Measurements from ENCODE around the gene ASPM.

Gene ASPM

GRCh38 chr1:197073978-197074377, 72.5 kb downstream of the ASPM start:
- H3K27me3 ChIP-seq (ENCODE audit: control insufficient read depth, insufficient read depth, low read length): no peaks in the 10 kb centered on the region
- H3K4me1 ChIP-seq (ENCODE audit: control insufficient read depth, low read depth, low read length): no peaks in the 10 kb centered on the region
- no peak overlapping the region for H3K9ac ChIP-seq (ENCODE audit: low read length)
- H3K27ac ChIP-seq (ENCODE audit: low read length): no peak overlapping the region
- no peaks in the 10 kb centered on the region for H3K36me3 ChIP-seq (ENCODE audit: control insufficient read depth, low read depth, low read length)
- H3K9me3 ChIP-seq (ENCODE audit: control insufficient read depth, low read depth, low read length): no peaks in the 10 kb centered on the region
- H3K4me3 ChIP-seq (ENCODE audit: low read length): no peak overlapping the region

DNA sequence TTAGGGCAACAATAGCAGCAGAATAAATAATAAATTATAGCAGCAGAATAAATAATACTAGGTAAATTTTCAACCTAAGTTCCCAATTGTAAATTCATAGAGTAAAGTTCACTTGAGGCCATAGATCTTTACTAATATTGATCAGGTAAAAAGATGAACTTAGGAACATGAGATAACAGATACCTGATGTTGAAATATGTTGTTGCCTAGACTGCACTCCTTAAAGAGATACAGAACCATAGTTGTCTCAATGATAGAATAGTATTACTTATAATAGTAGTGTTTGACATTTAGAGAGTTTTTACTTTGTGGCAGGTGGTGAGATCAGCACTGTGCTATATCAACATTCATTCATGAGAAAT, 79.0 kb downstream of the ASPM start:
- H3K4me1 ChIP-seq (ENCODE audit: control insufficient read depth, low read depth, low read length): no peaks in the 10 kb centered on the region
- no peaks in the 10 kb centered on the region for H3K9me3 ChIP-seq (ENCODE audit: control insufficient read depth, low read depth, low read length)
- H3K9ac ChIP-seq (ENCODE audit: low read length): no peak overlapping the region
- H3K4me3 ChIP-seq (ENCODE audit: low read length): no peak overlapping the region
- no peak overlapping the region for H3K27ac ChIP-seq (ENCODE audit: low read length)
- no peaks in the 10 kb centered on the region for H3K27me3 ChIP-seq (ENCODE audit: control insufficient read depth, insufficient read depth, low read length)
- no peaks in the 10 kb centered on the region for H3K36me3 ChIP-seq (ENCODE audit: control insufficient read depth, low read depth, low read length)

DNA sequence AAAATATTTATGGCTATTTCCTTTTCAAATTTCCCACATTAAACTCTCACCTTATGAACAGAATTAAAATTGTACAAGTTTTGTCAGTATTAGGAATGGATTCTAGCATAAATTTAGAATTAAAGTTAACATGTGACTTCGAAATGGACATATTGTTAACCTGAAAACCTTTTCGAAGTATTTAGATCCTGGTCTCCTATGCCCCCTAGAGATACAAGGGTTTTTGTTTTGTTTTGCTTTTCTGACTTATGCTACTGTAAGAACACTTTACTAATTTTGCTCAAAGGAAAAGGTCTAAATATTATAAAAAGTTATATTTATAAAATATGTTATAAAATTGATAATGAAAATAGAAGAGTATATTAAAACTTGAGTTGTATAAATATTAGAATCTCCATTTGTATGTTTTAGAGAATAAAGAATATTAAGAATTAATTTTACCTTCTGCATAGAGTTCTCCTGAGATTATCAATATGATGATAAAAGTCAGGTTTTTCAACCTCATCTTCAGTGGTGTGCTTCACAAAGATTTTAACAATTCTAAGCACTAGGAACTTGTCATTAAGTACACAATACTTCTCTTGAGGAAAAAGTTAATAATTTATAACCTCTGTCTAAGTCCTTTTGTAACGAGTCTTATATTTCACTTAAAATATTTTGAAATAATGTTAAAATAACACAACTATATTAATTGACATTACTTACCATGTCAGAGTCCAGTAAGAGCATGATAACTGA, 79.6 kb downstream of the ASPM start, which contains the start of gene F13B:
Gene F13B, minus strand, starts transcription at position 542 of the 738 bp plus-strand sequence. Its CDS starts 37 bp downstream, at position 505.
- Histone ChIP-seq H3K27me3 (ENCODE audit: control insufficient read depth, insufficient read depth, low read length) (no peaks in the 10 kb centered on the region), H3K9me3 (ENCODE audit: control insufficient read depth, low read depth, low read length) (no peaks in the 10 kb centered on the region), H3K27ac (ENCODE audit: low read length) (no peak within 1 kb of the TSS), H3K36me3 (ENCODE audit: control insufficient read depth, low read depth, low read length) (no peaks in the 10 kb centered on the region), H3K9ac (ENCODE audit: low read length) (no peak within 1 kb of the TSS), H3K4me3 (ENCODE audit: low read length) (no peak within 1 kb of the TSS), H3K4me1 (ENCODE audit: control insufficient read depth, low read depth, low read length) (no peaks in the 10 kb centered on the region)

GRCh38 chr1:197066277-197066676, 80.2 kb downstream of the ASPM start:
- no peaks in the 10 kb centered on the region for H3K27me3 ChIP-seq (ENCODE audit: control insufficient read depth, insufficient read depth, low read length)
- H3K4me1 ChIP-seq (ENCODE audit: control insufficient read depth, low read depth, low read length): no peaks in the 10 kb centered on the region

DNA sequence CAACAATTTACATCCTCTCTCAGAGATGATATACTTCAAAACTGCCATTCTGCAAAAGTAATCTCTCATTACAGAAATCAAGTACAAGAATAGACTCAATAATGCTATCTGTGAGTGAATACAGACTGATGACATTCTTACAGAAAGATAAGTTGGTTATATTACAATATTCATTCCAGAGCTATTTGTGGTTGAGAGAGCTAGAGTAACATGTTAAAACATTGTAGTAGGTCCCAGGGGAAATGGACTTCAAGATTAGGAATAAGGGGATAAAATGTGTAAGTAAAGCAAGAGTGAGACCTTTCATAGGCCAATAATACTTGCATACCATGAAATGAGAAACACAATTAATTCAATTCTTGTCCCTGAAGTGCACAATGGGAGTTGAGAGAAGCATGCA, 80.9 kb downstream of the ASPM start:
- H3K27ac ChIP-seq (ENCODE audit: low read length): no peak overlapping the region
- H3K4me3 ChIP-seq (ENCODE audit: low read length): no peak overlapping the region
- H3K4me1 ChIP-seq (ENCODE audit: control insufficient read depth, low read depth, low read length): no peaks in the 10 kb centered on the region
- no peaks in the 10 kb centered on the region for H3K36me3 ChIP-seq (ENCODE audit: control insufficient read depth, low read depth, low read length)
- no peaks in the 10 kb centered on the region for H3K27me3 ChIP-seq (ENCODE audit: control insufficient read depth, insufficient read depth, low read length)
- no peak overlapping the region for H3K9ac ChIP-seq (ENCODE audit: low read length)
- no peaks in the 10 kb centered on the region for H3K9me3 ChIP-seq (ENCODE audit: control insufficient read depth, low read depth, low read length)

More at GRCh38 chr1:197066277-197066676, 80.2 kb downstream of the ASPM start:
- no peaks in the 10 kb centered on the region for H3K36me3 ChIP-seq (ENCODE audit: control insufficient read depth, low read depth, low read length)
- H3K4me3 ChIP-seq (ENCODE audit: low read length): no peak overlapping the region
- H3K9ac ChIP-seq (ENCODE audit: low read length): no peak overlapping the region
- no peaks in the 10 kb centered on the region for H3K9me3 ChIP-seq (ENCODE audit: control insufficient read depth, low read depth, low read length)
- H3K27ac ChIP-seq (ENCODE audit: low read length): no peak overlapping the region

DNA sequence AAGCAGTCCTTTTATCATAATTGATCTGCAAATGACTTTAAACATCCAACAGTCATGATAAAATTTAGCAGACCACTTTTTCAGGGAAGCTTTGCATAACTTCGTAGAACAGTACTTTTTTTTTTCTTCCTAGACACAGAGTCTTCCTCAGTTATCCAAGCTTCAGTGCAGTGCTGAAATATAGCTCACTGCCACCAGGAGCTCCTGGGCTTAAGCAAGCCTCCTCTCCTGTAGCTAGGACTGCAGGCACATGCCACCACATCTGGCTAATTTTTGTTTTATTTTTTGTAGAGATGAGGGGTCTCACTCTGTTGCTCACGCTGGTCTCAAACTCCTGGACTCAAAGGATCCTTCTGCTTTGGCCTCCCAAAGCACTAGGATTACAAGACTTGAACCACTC, 83.3 kb downstream of the ASPM start:
- Histone ChIP-seq H3K4me3 (ENCODE audit: low read length) (no peak overlapping the region), H3K4me1 (ENCODE audit: control insufficient read depth, low read depth, low read length) (no peaks in the 10 kb centered on the region), H3K27me3 (ENCODE audit: control insufficient read depth, insufficient read depth, low read length) (no peaks in the 10 kb centered on the region), H3K27ac (ENCODE audit: low read length) (no peak overlapping the region), H3K9ac (ENCODE audit: low read length) (no peak overlapping the region), H3K9me3 (ENCODE audit: control insufficient read depth, low read depth, low read length) (no peaks in the 10 kb centered on the region), H3K36me3 (ENCODE audit: control insufficient read depth, low read depth, low read length) (no peaks in the 10 kb centered on the region)

GRCh38 chr1:197062692-197063091, 83.8 kb downstream of the ASPM start:
- H3K9me3 ChIP-seq (ENCODE audit: control insufficient read depth, low read depth, low read length): no peaks in the 10 kb centered on the region
- no peak overlapping the region for H3K4me3 ChIP-seq (ENCODE audit: low read length)
- H3K9ac ChIP-seq (ENCODE audit: low read length): no peak overlapping the region
- no peaks in the 10 kb centered on the region for H3K36me3 ChIP-seq (ENCODE audit: control insufficient read depth, low read depth, low read length)
- no peaks in the 10 kb centered on the region for H3K4me1 ChIP-seq (ENCODE audit: control insufficient read depth, low read depth, low read length)
- H3K27me3 ChIP-seq (ENCODE audit: control insufficient read depth, insufficient read depth, low read length): no peaks in the 10 kb centered on the region
- no peak overlapping the region for H3K27ac ChIP-seq (ENCODE audit: low read length)

GRCh38 chr1:197049100-197049499, 97.4 kb downstream of the ASPM start:
- Histone ChIP-seq H3K27ac (ENCODE audit: low read length) (no peak overlapping the region), H3K27me3 (ENCODE audit: control insufficient read depth, insufficient read depth, low read length) (no peaks in the 10 kb centered on the region), H3K9me3 (ENCODE audit: control insufficient read depth, low read depth, low read length) (no peaks in the 10 kb centered on the region), H3K36me3 (ENCODE audit: control insufficient read depth, low read depth, low read length) (no peaks in the 10 kb centered on the region), H3K4me3 (ENCODE audit: low read length) (no peak overlapping the region), H3K9ac (ENCODE audit: low read length) (no peak overlapping the region), H3K4me1 (ENCODE audit: control insufficient read depth, low read depth, low read length) (no peaks in the 10 kb centered on the region)

DNA sequence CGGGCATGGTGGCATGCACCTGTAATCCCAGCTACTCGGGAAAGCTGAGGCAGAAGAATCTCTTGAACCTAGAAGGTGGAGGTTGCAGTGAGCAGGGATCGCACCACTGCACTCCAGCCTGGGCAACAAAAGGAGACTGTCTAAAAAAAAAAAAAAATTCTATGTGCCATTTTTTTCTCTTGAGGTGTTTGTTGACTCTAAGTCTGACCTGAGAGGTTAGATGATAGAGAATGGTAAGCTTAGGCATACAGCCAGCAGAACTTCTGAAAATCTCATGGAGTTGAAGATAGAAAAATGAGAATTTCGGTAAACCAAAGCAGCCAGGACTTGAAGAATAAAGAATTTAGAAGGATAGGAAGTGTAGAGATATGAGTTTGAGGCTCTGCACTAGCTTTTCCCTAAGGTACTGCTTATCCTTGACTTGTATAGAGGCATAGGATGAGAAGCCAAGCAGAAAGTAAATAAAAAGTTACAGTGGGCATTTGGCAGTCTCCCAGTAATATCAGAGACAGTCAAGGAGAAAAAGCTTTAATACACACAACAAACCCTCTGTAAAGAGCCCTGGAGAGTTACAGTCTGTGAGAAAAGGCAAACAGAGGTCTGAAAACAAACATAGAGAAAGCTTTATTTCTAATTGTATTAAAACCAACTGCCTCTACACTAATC, 103.7 kb downstream of the ASPM start:
- Histone ChIP-seq H3K9ac (ENCODE audit: low read length) (no peak overlapping the region), H3K9me3 (ENCODE audit: control insufficient read depth, low read depth, low read length) (no peaks in the 10 kb centered on the region), H3K4me3 (ENCODE audit: low read length) (no peak overlapping the region), H3K4me1 (ENCODE audit: control insufficient read depth, low read depth, low read length) (no peaks in the 10 kb centered on the region), H3K27me3 (ENCODE audit: control insufficient read depth, insufficient read depth, low read length) (no peaks in the 10 kb centered on the region), H3K27ac (ENCODE audit: low read length) (no peak overlapping the region), H3K36me3 (ENCODE audit: control insufficient read depth, low read depth, low read length) (no peaks in the 10 kb centered on the region)

DNA sequence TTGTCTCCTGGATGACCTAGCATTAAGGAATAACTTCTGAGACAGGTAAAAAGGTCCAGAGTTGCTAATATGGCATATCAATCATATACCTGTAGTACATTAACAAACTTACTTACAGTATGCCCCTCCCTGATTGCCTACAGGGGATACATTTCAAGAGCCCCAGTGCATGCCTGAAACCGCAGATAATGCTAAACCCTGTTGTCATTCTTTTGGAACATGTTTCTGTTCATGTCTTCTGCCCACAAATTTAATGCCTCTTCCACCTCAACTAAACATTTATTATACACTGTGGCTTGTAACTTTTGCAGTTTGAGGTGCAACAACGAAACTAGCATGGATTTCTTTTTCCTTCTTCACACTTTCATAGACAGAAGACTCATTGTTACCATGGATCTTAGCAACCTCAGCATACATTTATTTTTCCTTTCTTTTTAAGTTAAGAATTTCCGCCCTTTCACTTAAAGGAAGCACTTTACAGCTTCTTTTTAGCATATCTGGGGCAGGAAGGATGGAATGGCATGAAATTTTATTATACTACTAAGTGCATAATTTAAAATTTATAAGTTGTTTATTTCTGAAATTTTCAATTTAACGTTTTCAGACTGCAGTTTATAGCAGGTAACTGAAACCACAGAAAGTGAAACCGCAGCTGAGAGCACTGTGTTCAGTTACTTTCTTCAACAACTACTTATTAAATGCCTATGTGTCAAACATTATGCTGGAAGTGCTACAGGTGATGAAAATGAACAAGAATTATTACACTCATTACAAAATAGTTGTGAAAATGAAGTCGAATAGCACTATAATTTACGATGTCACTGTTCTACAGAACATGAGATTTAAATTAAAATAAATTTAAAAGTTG, 104.7 kb downstream of the ASPM start:
- no peak overlapping the region for H3K27ac ChIP-seq (ENCODE audit: low read length)
- no peaks in the 10 kb centered on the region for H3K4me1 ChIP-seq (ENCODE audit: control insufficient read depth, low read depth, low read length)
- no peaks in the 10 kb centered on the region for H3K36me3 ChIP-seq (ENCODE audit: control insufficient read depth, low read depth, low read length)
- no peaks in the 10 kb centered on the region for H3K9me3 ChIP-seq (ENCODE audit: control insufficient read depth, low read depth, low read length)
- no peak overlapping the region for H3K9ac ChIP-seq (ENCODE audit: low read length)
- H3K4me3 ChIP-seq (ENCODE audit: low read length): no peak overlapping the region
- no peaks in the 10 kb centered on the region for H3K27me3 ChIP-seq (ENCODE audit: control insufficient read depth, insufficient read depth, low read length)

GRCh38 chr1:197036861-197037260, 109.6 kb downstream of the ASPM start:
- no peak overlapping the region for H3K9ac ChIP-seq (ENCODE audit: low read length)
- H3K4me3 ChIP-seq (ENCODE audit: low read length): no peak overlapping the region
- no peaks in the 10 kb centered on the region for H3K9me3 ChIP-seq (ENCODE audit: control insufficient read depth, low read depth, low read length)
- H3K4me1 ChIP-seq (ENCODE audit: control insufficient read depth, low read depth, low read length): no peaks in the 10 kb centered on the region
- H3K27ac ChIP-seq (ENCODE audit: low read length): no peak overlapping the region
- H3K27me3 ChIP-seq (ENCODE audit: control insufficient read depth, insufficient read depth, low read length): no peaks in the 10 kb centered on the region
- no peaks in the 10 kb centered on the region for H3K36me3 ChIP-seq (ENCODE audit: control insufficient read depth, low read depth, low read length)
